ENCODE data around the gene DNAJC13. TPM values are rescaled to one million over a fixed set of nuclear protein-coding genes. Genes with fewer than 3 reads are reported as not detected.
"Not testable (repeated sequence)": the region's sequence is repeated elsewhere in the genome, so short reads cannot be mapped to it uniquely, and the experiment has no call there.

DNAJC13 gene
- total RNA-seq, 4 donors from 2014 or later = 42.0 to 102 (median 52.1) TPM

GRCh38 chr3:132394320-132394719 is 23.0 kb upstream of the DNAJC13 start:
- TF ChIP-seq POLR2A (IDR thresholded peaks at IDR 0.05) = no peak
- TF ChIP-seq, protein P1, sequence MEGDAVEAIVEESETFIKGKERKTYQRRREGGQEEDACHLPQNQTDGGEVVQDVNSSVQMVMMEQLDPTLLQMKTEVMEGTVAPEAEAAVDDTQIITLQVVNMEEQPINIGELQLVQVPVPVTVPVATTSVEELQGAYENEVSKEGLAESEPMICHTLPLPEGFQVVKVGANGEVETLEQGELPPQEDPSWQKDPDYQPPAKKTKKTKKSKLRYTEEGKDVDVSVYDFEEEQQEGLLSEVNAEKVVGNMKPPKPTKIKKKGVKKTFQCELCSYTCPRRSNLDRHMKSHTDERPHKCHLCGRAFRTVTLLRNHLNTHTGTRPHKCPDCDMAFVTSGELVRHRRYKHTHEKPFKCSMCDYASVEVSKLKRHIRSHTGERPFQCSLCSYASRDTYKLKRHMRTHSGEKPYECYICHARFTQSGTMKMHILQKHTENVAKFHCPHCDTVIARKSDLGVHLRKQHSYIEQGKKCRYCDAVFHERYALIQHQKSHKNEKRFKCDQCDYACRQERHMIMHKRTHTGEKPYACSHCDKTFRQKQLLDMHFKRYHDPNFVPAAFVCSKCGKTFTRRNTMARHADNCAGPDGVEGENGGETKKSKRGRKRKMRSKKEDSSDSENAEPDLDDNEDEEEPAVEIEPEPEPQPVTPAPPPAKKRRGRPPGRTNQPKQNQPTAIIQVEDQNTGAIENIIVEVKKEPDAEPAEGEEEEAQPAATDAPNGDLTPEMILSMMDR (IDR thresholded peaks at IDR 0.05) = no peak
- H3K36me3 ChIP-seq = no peaks in the 10 kb centered on the region
- no peak for DNase-seq

GRCh38 chr3:132395126-132395525 is 22.2 kb upstream of the DNAJC13 start:
- Histone ChIP-seq H3K27ac (no peak overlapping the region), H3K36me3 (no peaks in the 10 kb centered on the region), H3K9me3 (no peaks in the 10 kb centered on the region), H3K4me1 (no peaks in the 10 kb centered on the region), H3K4me3 (no peak overlapping the region), H3K27me3 (no peaks in the 10 kb centered on the region)
- DNase-seq = no peak
- TF ChIP-seq POLR2A (IDR thresholded peaks at IDR 0.05) = no peak
- TF ChIP-seq, protein P1 (IDR thresholded peaks at IDR 0.05) = no peak

More at GRCh38 chr3:132394320-132394719, 23.0 kb upstream of the DNAJC13 start:
- H3K4me3 ChIP-seq = no peak overlapping the region
- H3K27ac ChIP-seq = no peak overlapping the region
- no peaks in the 10 kb centered on the region for H3K9me3 ChIP-seq
- H3K4me1 ChIP-seq = no peaks in the 10 kb centered on the region
- H3K27me3 ChIP-seq = no peaks in the 10 kb centered on the region

GRCh38 chr3:132396255-132396654 is 21.0 kb upstream of the DNAJC13 start:
- H3K9me3 ChIP-seq = no peaks in the 10 kb centered on the region
- no peak for TF ChIP-seq POLR2A (IDR thresholded peaks at IDR 0.05)
- no peak overlapping the region for H3K27ac ChIP-seq

DNA sequence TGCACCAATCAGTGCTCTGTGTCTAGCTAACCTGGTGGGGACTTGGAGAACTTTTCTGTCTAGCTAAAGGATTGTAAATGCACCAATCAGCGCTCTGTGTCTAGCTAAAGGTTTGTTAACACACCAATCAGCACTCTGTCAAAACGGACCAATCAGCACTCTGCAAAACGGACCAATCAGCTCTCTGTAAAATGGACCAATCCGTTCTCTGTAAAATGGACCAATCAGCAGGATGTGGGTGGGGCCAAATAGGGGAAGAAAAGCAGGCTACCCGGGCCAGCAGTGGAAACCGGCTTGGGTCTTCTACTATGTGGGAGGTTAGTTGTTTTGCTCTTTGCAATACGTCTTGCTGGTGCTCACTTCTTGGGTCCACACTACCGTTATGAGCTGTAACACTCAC is 20.5 kb upstream of the DNAJC13 start:
- H3K36me3 ChIP-seq, H3K4me3 ChIP-seq, H3K9me3 ChIP-seq, DNase-seq, H3K27ac ChIP-seq, H3K4me1 ChIP-seq, H3K27me3 ChIP-seq: not testable (repeated sequence)

More at GRCh38 chr3:132396255-132396654, 21.0 kb upstream of the DNAJC13 start:
- Histone ChIP-seq H3K27me3 (no peaks in the 10 kb centered on the region), H3K36me3 (no peaks in the 10 kb centered on the region), H3K4me3 (no peak overlapping the region), H3K4me1 (no peaks in the 10 kb centered on the region)
- DNase-seq = no peak

- DNase-seq = peak in 1 of 3 donors; percentile 55
- H3K27me3 ChIP-seq = no peaks in the 10 kb centered on the region
- no peak overlapping the region for H3K27ac ChIP-seq
- no peaks in the 10 kb centered on the region for H3K9me3 ChIP-seq
- TF ChIP-seq POLR2A (IDR thresholded peaks at IDR 0.05) = no peak
- TF ChIP-seq, protein P1 (IDR thresholded peaks at IDR 0.05) = peak in 5 of 6 experiments; percentile 52 to 77 (median 69)
- H3K4me1 ChIP-seq = no peaks in the 10 kb centered on the region
- no peak overlapping the region for H3K4me3 ChIP-seq
- H3K36me3 ChIP-seq = no peaks in the 10 kb centered on the region
These were observed 18.0 kb upstream of the DNAJC13 start for GRCh38 chr3:132399054-132399929.

- no peak for TF ChIP-seq POLR2A (IDR thresholded peaks at IDR 0.05)
- TF ChIP-seq, protein P1 (IDR thresholded peaks at IDR 0.05) = no peak
These were observed 16.0 kb upstream of the DNAJC13 start for GRCh38 chr3:132401255-132401654.

More at GRCh38 chr3:132401255-132401654, 16.0 kb upstream of the DNAJC13 start:
- no peak overlapping the region for H3K4me3 ChIP-seq
- no peaks in the 10 kb centered on the region for H3K36me3 ChIP-seq
- DNase-seq = no peak
- H3K9me3 ChIP-seq = no peaks in the 10 kb centered on the region
- H3K27me3 ChIP-seq = no peaks in the 10 kb centered on the region
- H3K4me1 ChIP-seq = no peaks in the 10 kb centered on the region
- no peak overlapping the region for H3K27ac ChIP-seq

Data from Peyer's patch (tissue), 4 donors.